PC-9 (cell line): Measurements from ENCODE around the gene HACD2. TPM values are rescaled to one million over a fixed set of nuclear protein-coding genes. Genes with fewer than 3 reads are reported as not detected.

Experiments used
- BruUV-seq: library from RNA; stranded (reverse); fragments of 400-500 nt; replicated peaks from 2 replicates; lab custom pipeline; 2021; lab: Mats Ljungman, UMichigan
- CTCF ChIA-PET: fragments of 300-600 bp; sonication (Branson Sonifier 250); formaldehyde crosslinking; loops from one replicate; lab custom pipeline; 2022; ENCODE audit warnings: antibody characterized with exemption; lab: Charles Lee
- POLR2A ChIA-PET: fragments of 300-600 bp; sonication (Branson Sonifier 250); formaldehyde crosslinking; loops from one replicate; lab custom pipeline; 2022; ENCODE audit warnings: antibody characterized with exemption; ENCODE audit not compliant: unreplicated experiment; lab: Charles Lee
- DNase-seq, 2 experiments: peaks; one replicate each; pipeline versions ENCODE4 v3.0.0 to v3.0.0-alpha.2; 2015 to 2022; ENCODE audit warnings: mixed read lengths in 1 of 2
- H2AFZ ChIP-seq: fragments of 200-600 bp; sonication (generic); 2 replicates; pipeline ENCODE4 v1.8.1; 2017; ENCODE audit warnings: antibody characterized with exemption
- H3F3A ChIP-seq: fragments of 200-600 bp; sonication (generic); 2 replicates; pipeline ENCODE4 v1.8.1; 2017; ENCODE audit warnings: antibody characterized with exemption, mild to moderate bottlenecking, low read depth; ENCODE audit not compliant: insufficient read depth
- H3K27ac ChIP-seq: fragments of 200-600 bp; sonication (generic); 2 replicates; pipeline ENCODE4 v1.6.1; 2016; ENCODE audit warnings: mixed run types
- H3K27me3 ChIP-seq: fragments of 200-600 bp; sonication (generic); 2 replicates; pipeline ENCODE4 v1.6.1; 2016; ENCODE audit warnings: low read depth, mixed run types; ENCODE audit not compliant: insufficient read depth
- H3K36me3 ChIP-seq: fragments of 200-600 bp; sonication (generic); 2 replicates; pipeline ENCODE4 v1.6.1; 2016; ENCODE audit warnings: low read depth, mixed run types
- H3K4me1 ChIP-seq: fragments of 200-600 bp; sonication (generic); replicated peaks from 2 replicates; pipeline ENCODE4 v1.6.1; 2016; ENCODE audit warnings: mixed run types; ENCODE audit not compliant: insufficient read depth
- H3K4me2 ChIP-seq: fragments of 200-600 bp; sonication (generic); 2 replicates; pipeline ENCODE4 v1.6.1; 2017; ENCODE audit warnings: mixed run types
- H3K4me3 ChIP-seq: fragments of 200-600 bp; sonication (generic); 2 replicates; pipeline ENCODE4 v1.6.1; 2016; ENCODE audit warnings: mixed run types
- H3K79me2 ChIP-seq: fragments of 200-600 bp; sonication (generic); 2 replicates; pipeline ENCODE4 v1.6.1; 2017; ENCODE audit warnings: low read depth, mixed run types
- H3K9me2 ChIP-seq: fragments of 200-600 bp; sonication (generic); 2 replicates; pipeline ENCODE4 v1.8.1; 2017; ENCODE audit warnings: mild to moderate bottlenecking; ENCODE audit not compliant: insufficient read depth
- H3K9me3 ChIP-seq: fragments of 200-600 bp; sonication (generic); 2 replicates; pipeline ENCODE4 v1.8.1; 2016; ENCODE audit warnings: low read depth; ENCODE audit not compliant: insufficient read depth
- H4K20me1 ChIP-seq: fragments of 200-600 bp; sonication (generic); 2 replicates; pipeline ENCODE4 v1.8.1; 2017; ENCODE audit not compliant: insufficient read depth
- EZH2 ChIP-seq: fragments of 200-600 bp; sonication (generic); IDR thresholded peaks from 2 replicates; pipeline ENCODE4 v1.8.0; 2017; ENCODE audit warnings: antibody characterized with exemption, low read depth
- intact Hi-C: fragments of 100-400 bp; cut with micrococcal nuclease; formaldehyde crosslinking; loops from one replicate; pipeline ENCODE4 v1.10.0; 2022; ENCODE audit not compliant: unreplicated experiment
- total RNA-seq: library from RNA; stranded (reverse); gene quantifications from 2 replicates; pipeline ENCODE4 v1.2.3, GENCODE V29; 2021
- TF ChIP-seq, protein P1 (sequence below): fragments of 200-600 bp; sonication (generic); conservative IDR thresholded peaks from 2 replicates; pipeline ENCODE4 v1.6.1; 2017; ENCODE audit warnings: mixed run types, antibody characterized with exemption, mild to moderate bottlenecking, moderate library complexity

HACD2 gene
- total RNA-seq, 1 experiment from 2014 or later: 53.3 TPM

DNA sequence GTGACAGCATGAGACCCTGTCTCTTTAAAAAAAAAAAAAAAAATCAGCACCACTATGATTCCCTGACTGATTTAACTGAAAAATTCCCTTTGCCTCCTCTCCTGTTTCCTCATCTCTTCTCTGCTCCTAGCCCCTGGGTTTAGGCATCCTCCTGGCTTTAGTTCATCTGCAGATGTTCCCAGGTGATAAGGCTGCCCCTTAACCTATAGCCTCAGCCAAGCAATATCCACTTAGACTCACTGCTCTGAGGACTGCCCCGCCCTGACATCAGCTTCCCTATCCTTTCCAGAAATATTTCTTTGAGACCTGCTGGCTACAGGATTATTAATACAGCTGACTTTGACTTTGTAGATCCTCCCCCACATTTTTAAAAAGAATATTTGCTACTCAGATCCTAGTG, 39.4 kb upstream of the HACD2 start:
- BruUV-seq: no TSS peak
- H3K36me3 ChIP-seq: no peaks in the 10 kb centered on the region
- peak overlapping the region; percentile 50 for H3K4me2 ChIP-seq
- POLR2A ChIA-PET: interaction anchor here (0.5 to 0.6 kb wide), 2 partner anchors 23 to 841 kb away, joined by 3 to 4 read pairs; no protein-coding TSS in a partner anchor
- no peaks in the 10 kb centered on the region for H3K27me3 ChIP-seq
- no peak for TF ChIP-seq EZH2
- TF ChIP-seq, protein P1, sequence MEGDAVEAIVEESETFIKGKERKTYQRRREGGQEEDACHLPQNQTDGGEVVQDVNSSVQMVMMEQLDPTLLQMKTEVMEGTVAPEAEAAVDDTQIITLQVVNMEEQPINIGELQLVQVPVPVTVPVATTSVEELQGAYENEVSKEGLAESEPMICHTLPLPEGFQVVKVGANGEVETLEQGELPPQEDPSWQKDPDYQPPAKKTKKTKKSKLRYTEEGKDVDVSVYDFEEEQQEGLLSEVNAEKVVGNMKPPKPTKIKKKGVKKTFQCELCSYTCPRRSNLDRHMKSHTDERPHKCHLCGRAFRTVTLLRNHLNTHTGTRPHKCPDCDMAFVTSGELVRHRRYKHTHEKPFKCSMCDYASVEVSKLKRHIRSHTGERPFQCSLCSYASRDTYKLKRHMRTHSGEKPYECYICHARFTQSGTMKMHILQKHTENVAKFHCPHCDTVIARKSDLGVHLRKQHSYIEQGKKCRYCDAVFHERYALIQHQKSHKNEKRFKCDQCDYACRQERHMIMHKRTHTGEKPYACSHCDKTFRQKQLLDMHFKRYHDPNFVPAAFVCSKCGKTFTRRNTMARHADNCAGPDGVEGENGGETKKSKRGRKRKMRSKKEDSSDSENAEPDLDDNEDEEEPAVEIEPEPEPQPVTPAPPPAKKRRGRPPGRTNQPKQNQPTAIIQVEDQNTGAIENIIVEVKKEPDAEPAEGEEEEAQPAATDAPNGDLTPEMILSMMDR: no peak
- intact Hi-C loops: loop anchor here (5.0 kb wide), 1 partner anchor 37 kb away; the partner anchor contains the start of gene HACD2
- CTCF ChIA-PET: no interaction called here
- H2AFZ ChIP-seq: no peak overlapping the region
- peak in 1 of 2 experiments; percentile 62 for DNase-seq
- H3F3A ChIP-seq: peaks cover 17% of the 10 kb centered on the region; the same call in 1 of the 2 replicates
- H3K79me2 ChIP-seq: no peaks in the 10 kb centered on the region
- H3K27ac ChIP-seq: 0 out of 2 replicates have a peak overlapping the region, but pooled peaks have one; percentile 22
- no peaks in the 10 kb centered on the region for H3K9me2 ChIP-seq
- H3K4me3 ChIP-seq: no peak overlapping the region
- peaks cover 40% of the 10 kb centered on the region for H3K4me1 ChIP-seq
- 0 out of 2 replicates have a peak, but pooled peaks cover 9% of the 10 kb centered on the region for H3K9me3 ChIP-seq
- no peaks in the 10 kb centered on the region for H4K20me1 ChIP-seq

DNA sequence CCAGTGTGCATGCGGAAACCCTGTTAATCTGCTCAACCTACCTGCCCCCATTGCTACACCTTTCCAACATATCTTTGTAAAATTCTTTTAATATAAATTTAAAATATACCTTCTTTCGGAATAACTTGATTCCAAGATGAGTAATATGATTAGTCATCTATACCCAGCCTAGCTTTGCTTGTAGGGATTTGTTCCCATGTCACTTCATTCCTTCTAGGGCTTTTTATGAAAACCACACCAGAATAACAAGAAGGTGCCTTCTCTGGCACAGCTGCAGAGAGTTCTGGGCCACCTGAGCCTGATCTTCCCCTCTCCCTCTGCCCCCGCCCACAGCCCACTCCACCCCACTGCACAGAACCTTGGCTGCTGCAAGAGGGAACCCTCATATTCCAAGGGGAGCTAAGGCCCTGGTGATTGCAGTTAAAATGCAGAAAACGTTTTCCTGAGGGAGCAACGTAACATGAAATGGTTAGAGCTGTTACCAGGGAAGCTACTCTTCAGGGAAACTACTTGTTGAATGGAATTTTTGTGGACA, 38.6 kb upstream of the HACD2 start:
- Histone ChIP-seq H2AFZ (no peak overlapping the region), H3K4me1 (peaks cover 49% of the 10 kb centered on the region), H3K27ac (peak overlapping the region; percentile 45), H3K4me2 (peak overlapping the region; percentile 50), H3K9me3 (0 out of 2 replicates have a peak, but pooled peaks cover 9% of the 10 kb centered on the region), H3K9me2 (no peaks in the 10 kb centered on the region), H3K79me2 (no peaks in the 10 kb centered on the region), H4K20me1 (no peaks in the 10 kb centered on the region), H3K27me3 (no peaks in the 10 kb centered on the region), H3F3A (peaks cover 24% of the 10 kb centered on the region; the same call in 1 of the 2 replicates), H3K36me3 (no peaks in the 10 kb centered on the region), H3K4me3 (no peak overlapping the region)
- DNase-seq: peak in 1 of 2 experiments; percentile 61
- CTCF ChIA-PET: no interaction called here
- TF ChIP-seq, protein P1: no peak
- no peak for TF ChIP-seq EZH2
- intact Hi-C loops: loop anchor here (5.0 kb wide), 1 partner anchor 36 kb away; the partner anchor contains the start of gene HACD2
- no TSS peak for BruUV-seq
- POLR2A ChIA-PET: interaction anchor here (0.7 to 1.5 kb wide), 2 partner anchors 37 to 172 kb away, joined by 4 to 9 read pairs; no protein-coding TSS in a partner anchor

DNA sequence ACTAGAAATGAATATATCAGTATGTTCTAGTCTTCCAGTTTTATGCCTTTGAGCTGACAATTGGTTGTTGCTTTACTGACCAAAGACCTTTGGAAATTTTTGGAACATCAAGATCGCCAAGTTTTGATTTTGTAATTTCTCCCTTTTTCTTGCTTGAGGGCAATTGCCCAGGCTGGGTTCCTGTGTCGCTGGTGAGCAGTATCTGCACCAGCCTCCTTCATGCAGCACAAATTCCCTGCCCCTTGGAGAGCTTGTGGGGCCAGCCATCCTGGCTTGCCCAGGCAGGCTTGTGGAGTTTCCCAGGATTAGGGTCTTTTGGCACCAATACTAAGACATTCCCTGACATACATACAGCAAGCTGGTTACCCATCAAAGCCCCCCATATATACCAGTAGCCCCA, 37.9 kb upstream of the HACD2 start:
- H3K36me3 ChIP-seq: no peaks in the 10 kb centered on the region
- CTCF ChIA-PET: no interaction called here
- H3K4me2 ChIP-seq: peak overlapping the region; percentile 50; the same call in 1 of the 2 replicates
- no peak overlapping the region for H3K4me3 ChIP-seq
- peaks cover 29% of the 10 kb centered on the region; the same call in 1 of the 2 replicates for H3F3A ChIP-seq
- POLR2A ChIA-PET: interaction anchor here (1.5 kb wide), 1 partner anchor 37 kb away, joined by 9 read pairs; no protein-coding TSS in a partner anchor
- peak overlapping the region; percentile 45 for H3K27ac ChIP-seq
- H3K9me2 ChIP-seq: no peaks in the 10 kb centered on the region
- BruUV-seq: no TSS peak
- no peaks in the 10 kb centered on the region for H3K79me2 ChIP-seq
- no peak overlapping the region for H2AFZ ChIP-seq
- no peak for TF ChIP-seq EZH2
- TF ChIP-seq, protein P1: no peak
- H3K27me3 ChIP-seq: no peaks in the 10 kb centered on the region
- no peaks in the 10 kb centered on the region for H4K20me1 ChIP-seq
- 0 out of 2 replicates have a peak, but pooled peaks cover 6% of the 10 kb centered on the region for H3K9me3 ChIP-seq
- intact Hi-C loops: loop anchor here (5.0 kb wide), 1 partner anchor 35 kb away; the partner anchor contains the start of gene HACD2
- DNase-seq: no peak
- H3K4me1 ChIP-seq: peaks cover 56% of the 10 kb centered on the region
